HG02571 (cell line): Measurements from ENCODE around the gene SLC25A40.
"Not testable (repeated sequence)": the region's sequence is repeated elsewhere in the genome, so short reads cannot be mapped to it uniquely, and the experiment has no call there.

Experiments
- ATAC-seq: cut with Tn5 transposase; IDR thresholded peaks from one replicate; pipeline ENCODE4 v1.9.1; 2021; ENCODE audit warnings: mild to moderate bottlenecking, moderate library complexity; ENCODE audit not compliant: unreplicated experiment

The SLC25A40 gene

DNA sequence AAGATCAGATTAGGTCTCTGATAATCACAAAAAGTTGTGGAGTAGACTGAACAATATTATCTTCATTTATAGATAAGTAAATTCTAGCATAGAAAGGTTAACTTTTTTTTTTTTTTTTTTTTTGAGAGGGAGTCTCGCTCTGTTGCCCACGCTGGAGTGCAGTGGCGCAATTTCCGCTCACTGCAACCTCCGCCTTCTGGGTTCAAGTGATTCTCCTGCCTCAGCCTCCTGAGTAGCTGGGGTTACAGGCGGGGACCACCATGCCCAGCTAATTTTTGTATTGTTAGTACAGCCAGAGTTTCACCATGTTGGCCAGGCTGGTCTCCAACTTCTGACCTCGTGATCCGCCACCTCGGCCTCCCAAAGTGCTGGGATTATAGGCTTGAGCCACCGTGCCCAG is 2.8 kb downstream of the SLC25A40 start:
- not testable (repeated sequence) for ATAC-seq

DNA sequence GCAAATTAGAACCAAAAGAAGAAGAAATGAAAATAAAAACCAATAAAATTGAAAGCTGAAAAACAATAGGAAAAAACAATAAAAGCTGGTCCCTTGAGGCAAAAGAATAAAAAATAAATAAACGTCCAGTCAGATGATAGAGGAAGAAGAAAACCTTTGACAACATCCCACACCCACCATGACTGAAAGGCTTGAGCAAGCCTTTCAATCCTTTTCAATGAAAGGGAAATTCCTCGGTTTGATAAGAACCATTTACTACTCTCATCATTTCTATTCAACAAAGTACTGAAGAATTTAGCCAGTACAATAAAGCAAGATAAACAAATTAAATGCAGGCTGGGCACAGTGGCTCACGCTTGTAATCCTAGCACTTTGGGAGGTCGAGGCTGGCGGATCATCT is 3.8 kb downstream of the SLC25A40 start:
- ATAC-seq: no peak

DNA sequence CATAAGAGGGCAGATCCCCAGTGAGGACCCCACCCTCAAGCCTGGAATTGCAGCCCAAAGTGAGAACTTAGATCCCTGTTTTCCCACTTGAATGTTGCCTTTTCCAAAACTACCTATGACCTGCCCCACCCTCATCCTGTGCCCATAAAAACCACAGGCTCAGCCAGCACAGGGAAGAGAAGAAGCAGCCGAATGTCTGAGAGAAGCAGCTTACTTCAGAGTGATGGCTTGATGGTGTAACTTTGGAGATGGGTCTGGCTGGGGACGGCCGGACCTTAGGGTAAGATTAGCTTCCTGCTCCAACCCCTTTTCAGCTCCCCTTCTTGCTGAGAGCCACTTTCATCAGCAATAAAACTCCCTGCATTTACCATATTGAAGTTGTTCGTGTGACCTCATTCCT is 5.7 kb downstream of the SLC25A40 start:
- ATAC-seq: no peak

DNA sequence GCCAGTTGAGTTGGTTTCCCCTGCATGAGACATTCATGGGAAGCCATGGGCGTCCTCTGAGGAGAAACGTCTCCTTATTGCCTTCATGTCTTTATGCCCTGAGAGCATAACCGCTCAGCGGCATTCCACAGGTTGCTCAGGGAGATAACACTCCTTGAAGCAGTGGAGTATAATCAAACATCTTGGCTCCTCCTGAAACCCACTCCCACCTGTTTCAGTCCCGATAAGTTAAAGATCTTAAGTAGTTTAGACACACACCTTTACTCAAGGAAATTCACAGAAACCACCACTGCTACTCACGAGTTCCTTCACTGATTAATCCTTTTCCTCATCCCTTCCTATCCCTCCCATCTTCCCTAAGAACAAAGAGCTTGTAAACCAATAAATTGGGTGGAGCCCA is 9.6 kb downstream of the SLC25A40 start:
- not testable (repeated sequence) for ATAC-seq

DNA sequence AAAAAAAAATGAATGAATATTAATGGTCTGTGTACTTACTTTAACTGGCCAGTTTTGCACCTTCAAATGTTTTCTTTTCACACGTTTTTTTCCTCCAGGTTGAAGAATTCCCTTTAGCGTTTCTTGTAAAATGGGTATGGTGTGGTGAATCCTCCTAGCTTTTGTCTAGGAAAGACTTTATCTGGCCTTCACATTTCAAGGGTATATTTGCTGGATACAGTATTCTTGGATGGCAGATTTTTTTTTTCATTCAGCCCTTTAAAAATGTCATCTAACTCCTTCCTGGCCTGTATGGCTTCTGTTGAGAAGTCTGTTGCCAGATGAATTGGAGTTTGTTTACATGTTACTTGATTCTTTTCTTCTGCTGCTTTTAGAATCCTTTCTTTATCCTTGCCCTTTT is 10.1 kb downstream of the SLC25A40 start:
- no peak for ATAC-seq

DNA sequence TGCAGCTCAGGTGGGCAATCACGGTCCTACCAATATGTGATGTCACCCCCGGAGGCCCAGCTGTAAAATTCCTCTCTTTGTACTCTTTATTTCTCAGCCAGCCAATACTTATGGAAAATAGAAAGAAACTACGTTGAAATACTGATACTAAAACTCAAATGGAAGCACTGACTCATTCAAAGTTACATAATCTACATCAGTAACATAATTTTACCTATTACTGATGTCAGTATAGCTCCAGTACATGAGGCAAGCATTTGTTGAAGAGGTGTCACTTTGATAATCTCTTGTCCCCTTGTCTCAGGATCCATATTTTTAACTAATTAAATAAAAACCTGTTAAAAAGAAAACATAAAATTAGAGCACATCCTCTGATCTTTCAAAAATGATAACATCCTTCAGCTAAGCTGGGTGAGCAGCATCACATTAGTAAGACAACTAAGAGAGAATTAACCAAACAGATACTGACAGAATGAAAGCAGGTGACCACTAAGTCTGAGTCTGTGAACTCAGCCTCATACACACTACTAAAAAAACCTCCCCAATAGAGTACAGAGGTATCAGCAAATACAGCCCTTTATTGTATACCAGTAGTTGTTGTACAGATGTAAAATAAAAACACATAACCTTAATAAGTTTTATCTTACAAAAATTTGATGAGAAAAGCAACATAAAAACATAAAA is 17.6 kb downstream of the SLC25A40 start:
- ATAC-seq: no peak

DNA sequence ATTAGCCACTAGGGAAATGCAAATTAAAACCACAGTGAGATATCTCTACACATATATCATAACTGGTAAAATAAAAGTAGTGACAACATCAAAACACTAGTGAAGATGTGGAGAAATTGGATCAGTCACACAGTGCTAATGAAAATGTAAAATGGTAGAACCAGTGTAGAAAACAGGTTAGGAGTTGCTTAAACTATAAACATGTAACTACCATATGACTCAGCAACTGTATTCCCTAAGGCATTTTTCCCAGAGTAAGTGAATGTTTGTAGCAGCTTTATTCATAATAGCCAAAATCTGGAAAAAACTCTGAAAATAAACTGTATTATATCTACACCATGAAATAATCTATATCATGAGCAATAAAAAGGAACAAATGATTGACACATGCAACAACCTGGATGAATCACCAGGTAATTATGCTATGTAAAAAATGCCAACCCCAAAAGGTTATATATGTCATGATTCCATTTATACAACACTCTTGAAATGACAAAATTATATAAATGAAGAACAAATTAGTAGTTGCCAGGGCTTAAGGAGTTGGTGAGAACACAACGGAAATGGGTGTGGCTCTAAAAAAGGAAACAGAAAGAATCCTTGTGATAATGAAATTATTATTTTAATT is 22.8 kb downstream of the SLC25A40 start:
- ATAC-seq: no peak

DNA sequence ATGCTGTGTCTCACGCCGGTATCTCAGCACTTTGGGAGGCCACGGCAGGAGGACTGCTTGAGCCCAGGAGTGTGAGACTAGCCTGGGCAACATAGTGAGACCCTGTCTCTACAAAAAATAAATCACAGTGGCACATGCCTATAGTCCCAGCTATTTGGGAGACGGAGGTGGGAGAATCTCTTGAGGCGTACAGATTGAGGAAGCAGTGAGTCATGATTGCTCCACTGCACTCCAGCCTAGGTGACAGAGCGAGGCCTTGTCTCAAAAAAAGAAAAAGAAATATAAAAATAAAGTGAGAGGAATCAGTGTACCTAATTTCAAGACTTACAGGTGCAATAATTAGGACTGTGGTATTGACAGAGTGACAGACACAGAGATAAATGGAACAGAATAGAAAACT is 23.9 kb downstream of the SLC25A40 start:
- no peak for ATAC-seq

DNA sequence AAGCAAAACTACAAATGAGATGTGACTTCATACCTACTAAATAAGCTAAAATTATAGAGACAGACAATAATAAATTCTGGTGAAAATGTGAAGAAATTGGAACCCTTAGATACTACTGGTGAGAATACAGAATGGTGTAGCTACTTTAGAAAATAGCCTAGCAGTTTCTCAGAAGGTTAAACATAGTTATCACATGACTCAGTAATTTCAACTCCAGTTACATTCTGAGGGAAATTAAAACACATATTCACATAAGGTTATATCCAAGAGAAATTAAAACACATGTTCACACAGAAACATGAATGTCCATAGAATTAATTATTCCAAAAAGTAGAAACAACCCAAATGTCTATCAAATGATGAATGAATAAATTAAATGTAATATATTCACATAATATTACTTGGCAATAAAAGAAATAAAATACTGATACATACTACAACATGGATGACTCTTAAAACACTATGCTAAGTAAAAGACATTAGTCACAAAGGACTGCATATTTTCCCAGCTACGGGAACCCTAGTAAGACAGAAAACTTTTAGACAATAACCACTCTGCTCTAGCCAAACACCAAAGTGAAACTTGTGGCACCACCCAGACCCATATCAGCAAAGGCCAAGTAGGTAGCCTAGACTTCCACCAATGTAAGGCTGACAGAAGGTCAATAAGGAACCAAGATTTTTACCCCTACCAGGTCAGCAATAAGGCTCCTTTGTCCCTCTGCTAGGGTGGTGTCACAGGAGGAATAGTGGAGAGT is 25.1 kb downstream of the SLC25A40 start:
- ATAC-seq: no peak

DNA sequence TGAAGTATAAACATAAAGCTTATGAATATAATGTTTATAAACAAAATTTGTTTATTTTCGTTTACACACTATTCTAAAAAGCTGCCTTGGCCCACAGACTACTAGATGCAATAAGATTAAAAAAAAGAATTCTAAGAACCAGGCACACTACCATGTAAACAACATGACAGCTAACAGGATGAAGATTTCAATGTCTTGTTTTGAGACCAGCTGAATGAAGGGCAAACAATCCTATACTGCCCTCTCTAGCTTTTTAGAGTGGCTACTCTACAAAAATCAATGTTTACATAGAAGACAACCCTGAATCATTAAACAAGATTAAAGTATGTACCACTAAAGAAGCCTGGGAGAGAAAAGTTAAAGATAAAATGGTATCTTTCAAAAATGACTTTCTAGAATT is 38.6 kb downstream of the SLC25A40 start:
- no peak for ATAC-seq

DNA sequence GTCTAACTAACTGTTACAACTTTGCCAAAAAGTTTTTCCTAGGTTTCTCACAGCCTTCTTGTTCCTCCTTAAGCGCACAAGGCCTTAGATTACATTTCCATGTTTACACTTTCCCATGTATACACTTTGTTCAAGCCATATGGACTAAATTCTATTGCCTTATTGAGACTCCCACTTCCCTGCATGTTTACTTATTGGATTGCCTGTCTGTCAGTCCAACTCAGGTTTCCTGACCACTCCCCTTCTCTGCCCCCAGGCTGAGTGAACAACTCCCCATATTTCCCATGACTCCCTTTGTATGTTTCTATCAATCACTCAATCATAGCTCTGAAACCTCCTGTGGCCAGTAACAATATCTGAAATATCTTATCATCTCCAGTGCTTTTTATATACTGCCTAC is 43.0 kb downstream of the SLC25A40 start:
- ATAC-seq: no peak

DNA sequence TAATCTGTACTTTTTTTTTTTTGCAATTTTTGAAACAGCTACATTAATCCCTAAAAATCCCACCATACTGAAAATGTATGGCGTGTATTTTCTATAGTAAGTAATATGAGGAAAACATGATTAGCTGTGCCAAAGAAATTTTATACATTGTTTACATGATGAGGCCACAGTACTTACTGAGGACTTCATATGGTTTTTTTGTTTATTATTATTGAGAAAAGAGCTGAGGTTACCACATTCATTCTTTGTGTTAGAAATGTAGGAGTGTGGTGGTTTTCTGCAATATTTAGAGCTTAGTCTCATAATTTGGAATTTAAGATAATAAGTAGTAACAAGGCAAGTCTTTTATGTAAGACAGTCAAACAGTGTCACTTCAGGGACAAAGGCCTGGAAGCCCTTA is 45.1 kb downstream of the SLC25A40 start:
- no peak for ATAC-seq

DNA sequence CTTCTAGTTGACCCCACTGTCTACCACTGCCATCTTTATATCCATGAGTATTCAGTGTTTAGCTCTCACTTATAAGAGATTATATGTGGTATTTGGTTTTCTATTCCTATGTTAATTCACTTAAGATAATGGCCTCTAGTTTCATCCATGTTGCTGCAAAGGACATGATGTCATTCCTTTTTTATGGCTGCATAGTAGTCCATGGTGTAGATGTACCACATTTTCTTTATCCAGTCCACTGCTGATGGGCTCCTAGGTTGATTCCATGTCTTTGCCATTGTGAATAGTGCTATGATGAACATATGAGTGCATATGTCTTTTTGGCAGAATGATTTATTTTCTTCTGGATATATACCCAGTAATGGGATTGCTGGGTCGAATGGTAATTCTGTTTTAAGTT is 47.8 kb downstream of the SLC25A40 start:
- not testable (repeated sequence) for ATAC-seq

DNA sequence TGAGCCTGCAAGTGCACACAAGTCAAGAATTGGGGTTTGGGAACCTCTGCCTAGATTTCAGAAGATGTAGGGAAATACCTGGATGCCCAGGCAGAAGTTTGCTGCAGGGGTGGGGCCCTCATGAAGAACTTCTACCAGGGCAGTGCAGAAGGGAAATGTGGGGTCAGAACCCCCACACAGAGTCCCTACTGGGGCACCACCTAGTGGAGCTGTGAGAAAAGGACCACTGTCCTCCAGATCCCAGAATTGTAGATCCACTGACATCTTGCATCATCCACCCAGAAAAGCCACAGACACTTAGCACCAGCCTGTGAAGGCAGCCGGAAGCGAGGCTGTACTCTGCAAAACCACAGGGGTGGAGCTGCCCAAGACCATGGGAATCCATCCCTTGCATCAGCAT is 50.8 kb downstream of the SLC25A40 start:
- not testable (repeated sequence) for ATAC-seq

DNA sequence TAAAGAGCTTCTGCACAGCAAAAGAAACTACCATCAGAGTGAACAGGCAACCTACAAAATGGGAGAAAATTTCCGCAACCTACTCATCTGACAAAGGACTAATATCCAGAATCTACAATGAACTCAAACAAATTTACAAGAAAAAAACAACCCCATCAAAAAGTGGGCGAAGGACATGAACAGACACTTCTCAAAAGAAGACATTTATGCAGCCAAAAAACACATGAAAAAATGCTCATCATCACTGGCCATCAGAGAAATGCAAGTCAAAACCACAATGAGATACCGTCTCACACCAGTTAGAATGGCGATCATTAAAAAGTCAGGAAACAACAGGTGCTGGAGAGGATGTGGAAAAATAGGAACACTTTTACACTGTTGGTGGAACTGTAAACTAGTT is 54.1 kb downstream of the SLC25A40 start:
- ATAC-seq: not testable (repeated sequence)

DNA sequence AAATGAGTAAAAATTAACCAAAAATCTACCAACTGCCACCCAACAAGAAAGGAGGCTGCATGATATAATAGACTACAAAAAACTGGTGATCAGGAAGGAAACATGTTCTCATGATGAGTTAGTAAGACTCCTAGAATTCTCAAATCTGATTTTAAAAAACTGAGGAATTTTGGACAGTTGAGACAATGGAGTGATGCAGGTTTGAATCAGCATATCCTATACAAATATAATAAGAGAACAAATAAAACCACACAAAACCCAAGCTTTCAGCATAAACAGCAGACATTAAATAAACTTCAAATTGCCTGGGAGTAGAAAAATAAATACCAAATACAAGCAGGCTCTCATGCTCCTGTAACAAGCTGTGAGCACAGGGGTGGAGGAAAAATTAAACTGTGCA is 57.8 kb downstream of the SLC25A40 start:
- no peak for ATAC-seq

DNA sequence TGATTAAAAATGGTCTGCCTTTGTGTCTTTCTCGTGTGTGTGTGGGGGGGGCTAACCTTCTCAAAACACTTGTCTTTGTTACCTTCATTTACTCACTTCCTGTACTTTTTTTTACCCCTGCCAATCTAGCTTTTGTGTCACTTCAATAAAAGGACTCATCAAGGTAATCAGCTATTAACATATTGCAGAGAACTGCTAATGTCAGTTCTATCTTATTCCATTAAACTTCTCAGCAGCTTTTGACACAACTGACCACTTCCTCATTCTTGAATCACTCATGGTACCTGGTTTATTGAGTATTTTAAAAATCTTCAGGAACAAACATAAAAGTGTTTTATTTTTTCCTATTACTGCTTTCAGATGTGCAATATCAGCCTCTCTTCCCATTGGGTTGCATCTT is 59.8 kb downstream of the SLC25A40 start:
- ATAC-seq: no peak

DNA sequence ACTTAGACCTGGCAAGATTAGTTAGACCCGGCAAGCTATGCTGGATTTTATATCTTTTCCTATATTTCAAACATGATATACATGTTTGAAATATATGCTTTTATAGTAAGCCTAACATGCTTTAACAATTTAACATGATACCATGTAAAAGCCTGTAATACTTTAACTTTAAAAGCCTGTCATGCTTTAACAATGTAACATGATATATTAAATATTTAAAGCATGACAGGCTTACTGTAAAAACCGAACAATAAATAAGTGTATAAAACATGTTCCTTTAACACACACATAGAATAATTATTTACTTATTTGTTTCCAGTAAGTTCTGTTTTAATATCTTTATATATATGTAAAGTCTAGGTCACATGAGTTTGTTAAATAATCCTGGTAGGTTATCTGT is 65.4 kb downstream of the SLC25A40 start:
- ATAC-seq: no peak

DNA sequence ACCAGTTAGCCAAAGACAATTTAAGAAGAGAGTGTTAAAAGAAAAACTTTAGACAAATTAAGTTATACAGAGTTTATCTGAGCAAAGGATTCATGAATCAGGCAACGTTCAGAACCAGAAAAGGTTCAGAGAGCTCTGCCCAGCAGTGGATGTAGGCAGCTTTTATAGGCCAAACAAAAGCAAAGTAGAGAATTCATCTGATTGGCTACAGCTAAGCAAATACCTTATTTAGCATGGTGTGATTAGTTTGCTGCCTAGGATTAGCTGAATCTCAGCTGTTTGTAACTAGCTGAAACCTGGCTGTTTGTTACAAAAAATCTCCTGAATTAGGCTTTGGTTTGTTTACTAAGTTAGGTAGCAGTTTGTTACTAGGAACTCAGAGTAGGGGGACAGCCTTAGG is 66.0 kb downstream of the SLC25A40 start:
- no peak for ATAC-seq

DNA sequence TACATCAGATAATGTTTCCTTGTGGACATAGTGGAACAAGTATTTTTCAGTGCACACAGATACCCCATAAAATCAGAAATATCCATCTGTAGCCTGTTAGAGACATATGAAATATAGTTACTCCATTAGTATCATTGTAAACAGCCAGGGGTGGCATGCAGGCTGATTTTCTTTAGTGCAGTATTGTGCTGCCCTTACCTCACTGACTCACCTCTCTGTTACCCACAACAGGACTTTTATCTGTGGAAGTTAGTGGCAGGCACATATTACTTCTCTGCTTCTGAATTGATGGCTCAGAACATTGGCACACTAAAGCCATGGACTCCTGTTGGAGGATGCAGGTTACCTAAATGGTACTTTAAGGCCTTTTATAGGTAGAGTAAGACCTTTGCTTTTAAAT is 70.0 kb downstream of the SLC25A40 start:
- no peak for ATAC-seq

DNA sequence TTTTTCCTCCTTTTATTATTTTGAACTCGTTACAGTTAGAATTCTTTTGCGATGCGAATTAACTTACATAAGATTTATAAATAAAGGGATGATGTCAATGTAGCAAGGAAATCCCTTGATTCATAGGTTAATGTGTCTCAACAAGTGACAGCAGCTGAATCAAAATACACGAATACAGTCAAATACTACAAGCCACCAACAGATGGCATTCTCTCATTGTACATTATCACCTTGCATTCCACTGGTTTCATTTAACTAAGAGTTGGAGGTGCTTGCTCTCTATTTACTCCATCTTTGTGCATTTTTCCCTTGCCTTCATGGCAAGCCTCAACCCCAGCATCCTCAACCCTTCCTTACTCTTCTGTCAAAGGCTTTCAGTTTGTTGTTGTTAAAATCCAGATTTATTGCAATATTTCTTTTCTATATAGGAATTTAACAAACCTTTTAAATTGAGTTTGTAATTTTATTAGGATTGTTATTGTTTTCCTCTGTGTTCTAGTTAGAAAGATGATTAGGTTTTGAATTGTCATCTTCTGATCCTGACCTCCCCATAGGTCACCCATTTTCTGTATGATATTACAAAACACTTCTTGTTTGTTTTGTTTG is 78.3 kb downstream of the SLC25A40 start:
- peak; percentile 94 for ATAC-seq

DNA sequence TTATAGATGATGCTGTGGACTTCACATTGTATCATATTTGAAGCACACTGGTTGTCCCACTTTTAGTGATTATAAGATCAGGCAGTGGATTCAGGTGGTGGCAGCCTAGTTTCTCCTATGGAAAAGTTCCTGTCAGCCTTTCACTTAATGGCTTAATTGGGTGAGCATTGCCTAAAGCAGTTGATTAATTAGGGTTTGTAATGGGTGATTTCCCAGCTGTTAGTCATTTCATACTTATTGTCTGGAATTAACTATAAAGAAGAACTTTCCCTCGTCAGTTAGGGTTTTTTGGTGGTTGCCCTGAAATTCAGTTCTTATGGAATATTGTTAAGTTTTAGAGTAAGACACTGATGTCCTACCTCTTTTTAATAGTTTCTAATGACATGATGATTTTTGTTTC is 78.8 kb downstream of the SLC25A40 start:
- peak; percentile 13 for ATAC-seq
